COLO668 (cell line): ENCODE measurements around the gene PPP5C.
A peak's percentile ranks its signal among the peaks of the same experiment; 100 is the strongest.
"Not testable (repeated sequence)": the region's sequence is repeated elsewhere in the genome, so short reads cannot be mapped to it uniquely, and the experiment has no call there.

ENCODE experiments used
- DNase-seq: peaks from one replicate; lab custom pipeline; 2025; ENCODE audit not compliant: unreplicated experiment; lab: John Stamatoyannopoulos, UW

Gene PPP5C

GRCh38 chr19:46428239-46429135 lies 81.6 kb downstream of the PPP5C start, which contains the start of gene PNMA8C:
Gene PNMA8C (minus strand): TSS chr19:46428936. CDS start chr19:46428359, 577 bp downstream.
- peak; percentile 63 for DNase-seq

GRCh38 chr19:46429999-46430398 lies 83.1 kb downstream of the PPP5C start:
- no peak for DNase-seq

- no peak for DNase-seq
Observed at GRCh38 chr19:46431824-46432223, 84.9 kb downstream of the PPP5C start.

- not testable (repeated sequence) for DNase-seq
Observed at GRCh38 chr19:46433470-46433869, 86.6 kb downstream of the PPP5C start.

GRCh38 chr19:46435009-46435408 lies 88.1 kb downstream of the PPP5C start:
- DNase-seq = no peak

- not testable (repeated sequence) for DNase-seq
Observed at GRCh38 chr19:46435689-46436088, 88.8 kb downstream of the PPP5C start.
